Progenitor cell of endocrine pancreas (in vitro differentiated cells): ENCODE data around the gene ARTN. TPM values are rescaled to one million over a fixed set of nuclear protein-coding genes. Genes with fewer than 3 reads are reported as not detected.

Experiments
- DNase-seq: peaks from one replicate; pipeline ENCODE4 v3.0.0; 2021; ENCODE audit warnings: low spot score; ENCODE audit not compliant: unreplicated experiment
- H3K27ac Mint-ChIP-seq: 2 replicates; pipeline ENCODE4 v1.8.0; 2021; ENCODE audit warnings: mild to moderate bottlenecking, moderate library complexity, mixed read lengths
- H3K27me3 Mint-ChIP-seq: 2 replicates; pipeline ENCODE4 v1.8.0; 2021; ENCODE audit warnings: mixed read lengths
- H3K36me3 Mint-ChIP-seq: 2 replicates; pipeline ENCODE4 v1.8.0; 2022; ENCODE audit warnings: mixed read lengths; ENCODE audit not compliant: insufficient read depth
- H3K4me1 Mint-ChIP-seq: 2 replicates; pipeline ENCODE4 v1.8.0; 2021; ENCODE audit warnings: low read depth, mixed read lengths
- H3K4me3 Mint-ChIP-seq: 2 replicates; pipeline ENCODE4 v1.8.0; 2021; ENCODE audit warnings: low read depth, mild to moderate bottlenecking, moderate library complexity, mixed read lengths
- H3K9me3 Mint-ChIP-seq: 2 replicates; pipeline ENCODE4 v1.8.0; 2021; ENCODE audit warnings: low read depth, mixed read lengths
- CTCF ChIP-seq: fragments of 200-600 bp; sonication (generic); IDR thresholded peaks from one replicate; pipeline ENCODE4 v1.5.0; 2021; ENCODE audit warnings: antibody characterized with exemption, mild to moderate bottlenecking; ENCODE audit not compliant: unreplicated experiment
- long read RNA-seq: library from polyadenylated mRNA; unstranded; transcript quantifications from one replicate; pipeline ENCODE4 v2.0.0, GENCODE V29; 2020
- total RNA-seq: library from RNA; stranded (reverse); gene quantifications from 2 replicates; pipeline ENCODE4 v1.2.1, GENCODE V29; 2021

The ARTN gene
- 1.1 and 2.0 TPM in 2 replicates for total RNA-seq
- long read RNA-seq, result 0 reads

- H3K27me3 Mint-ChIP-seq, result peaks cover 32% of the 10 kb centered on the region
- peak within 1 kb of the TSS; percentile 70 for H3K4me3 Mint-ChIP-seq
- no peak for TF ChIP-seq CTCF
- no peak within 1 kb of the TSS for H3K27ac Mint-ChIP-seq
- peak; percentile 31 for DNase-seq
- peaks cover 6% of the 10 kb centered on the region for H3K4me1 Mint-ChIP-seq
- H3K9me3 Mint-ChIP-seq, result no peaks in the 10 kb centered on the region
- H3K36me3 Mint-ChIP-seq, result no peaks in the 10 kb centered on the region
Measured at GRCh38 chr1:43933386-43934100, at the start of gene ARTN. Gene ARTN (plus strand): TSS chr1:43933801. CDS start chr1:43935657, 1,856 bp downstream.

GRCh38 chr1:43885279-43885801, 48.3 kb upstream of the ARTN start:
- H3K9me3 Mint-ChIP-seq, result no peaks in the 10 kb centered on the region
- H3K4me1 Mint-ChIP-seq, result peaks cover 10% of the 10 kb centered on the region
- no peak for DNase-seq
- H3K36me3 Mint-ChIP-seq, result no peaks in the 10 kb centered on the region
- no peaks in the 10 kb centered on the region for H3K27me3 Mint-ChIP-seq
- no peak overlapping the region for H3K4me3 Mint-ChIP-seq
- TF ChIP-seq CTCF, result no peak
- H3K27ac Mint-ChIP-seq, result no peak overlapping the region

- H3K36me3 Mint-ChIP-seq, result no peaks in the 10 kb centered on the region
- no peak overlapping the region for H3K4me3 Mint-ChIP-seq
- H3K27me3 Mint-ChIP-seq, result no peaks in the 10 kb centered on the region
- TF ChIP-seq CTCF, result no peak
- no peak for DNase-seq
- no peaks in the 10 kb centered on the region for H3K9me3 Mint-ChIP-seq
- H3K27ac Mint-ChIP-seq, result no peak overlapping the region
- peaks cover 10% of the 10 kb centered on the region for H3K4me1 Mint-ChIP-seq
Measured at GRCh38 chr1:43887748-43888147, 45.9 kb upstream of the ARTN start.

- Mint-ChIP-seq H3K27me3 (no peaks in the 10 kb centered on the region), H3K4me1 (peaks cover under 1% of the 10 kb centered on the region), H3K4me3 (no peak overlapping the region), H3K27ac (no peak overlapping the region), H3K36me3 (no peaks in the 10 kb centered on the region), H3K9me3 (no peaks in the 10 kb centered on the region)
- no peak for TF ChIP-seq CTCF
- no peak for DNase-seq
Measured at GRCh38 chr1:43890815-43891214, 42.8 kb upstream of the ARTN start.

- no peak for TF ChIP-seq CTCF
- H3K27ac Mint-ChIP-seq, result no peak overlapping the region
- H3K4me1 Mint-ChIP-seq, result no peaks in the 10 kb centered on the region
- no peaks in the 10 kb centered on the region for H3K27me3 Mint-ChIP-seq
- DNase-seq, result no peak
- H3K9me3 Mint-ChIP-seq, result no peaks in the 10 kb centered on the region
- H3K4me3 Mint-ChIP-seq, result no peak overlapping the region
- H3K36me3 Mint-ChIP-seq, result no peaks in the 10 kb centered on the region
Measured at GRCh38 chr1:43893006-43893405, 40.6 kb upstream of the ARTN start.
